GM12873 (cell line): ENCODE measurements around the gene SPRING1.
A peak's percentile ranks its signal among the peaks of the same experiment; 100 is the strongest.

Experiments used
- CTCF ChIP-seq: IDR thresholded peaks from 2 replicates; pipeline ENCODE4 v1.5.1; 2012; ENCODE audit warnings: low read depth, mild to moderate bottlenecking, moderate library complexity, low read length, control low read depth; ENCODE audit not compliant: insufficient read depth; ENCODE audit errors: missing control alignments

Gene SPRING1

DNA sequence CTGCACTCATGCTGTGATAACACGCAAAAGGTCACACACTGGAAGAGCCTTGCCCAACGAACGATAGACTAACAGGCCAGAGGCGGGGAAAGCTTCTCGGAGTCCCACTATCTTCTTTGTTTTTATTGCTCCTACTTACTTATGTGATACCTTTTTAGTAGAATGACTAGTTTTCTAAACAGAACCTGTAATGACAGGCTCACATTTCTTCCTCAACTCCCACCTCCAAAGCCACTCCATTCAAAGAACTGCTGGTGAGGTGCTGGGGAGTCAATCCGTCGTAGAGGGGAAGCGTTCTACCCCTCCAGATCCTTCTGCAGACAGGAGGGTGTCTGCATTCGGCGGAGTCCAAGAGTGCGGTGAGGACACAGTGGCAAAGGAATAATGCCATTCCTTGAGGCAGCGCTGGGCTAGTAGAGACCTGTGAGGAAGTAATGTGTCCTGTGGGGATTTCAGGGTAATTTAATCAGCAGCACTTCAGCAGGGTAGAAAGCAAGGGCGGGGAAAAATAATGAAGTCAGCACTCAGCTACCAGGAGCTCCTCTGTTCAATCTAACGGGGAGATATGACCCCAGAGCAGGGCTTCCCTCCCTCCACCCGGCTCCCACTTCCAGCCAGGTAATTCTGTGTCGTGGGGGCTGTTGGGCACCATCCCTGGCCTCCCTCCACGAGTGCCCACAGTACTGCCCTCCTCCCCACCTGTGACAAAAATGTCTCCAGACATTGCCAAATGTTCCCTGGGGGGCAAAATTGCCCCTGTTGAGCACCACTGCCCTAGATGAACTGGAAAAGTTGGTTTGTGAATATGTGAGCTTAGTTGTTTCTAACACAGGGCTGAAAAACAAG, 25.2 kb downstream of the SPRING1 start:
- TF ChIP-seq CTCF: no peak

DNA sequence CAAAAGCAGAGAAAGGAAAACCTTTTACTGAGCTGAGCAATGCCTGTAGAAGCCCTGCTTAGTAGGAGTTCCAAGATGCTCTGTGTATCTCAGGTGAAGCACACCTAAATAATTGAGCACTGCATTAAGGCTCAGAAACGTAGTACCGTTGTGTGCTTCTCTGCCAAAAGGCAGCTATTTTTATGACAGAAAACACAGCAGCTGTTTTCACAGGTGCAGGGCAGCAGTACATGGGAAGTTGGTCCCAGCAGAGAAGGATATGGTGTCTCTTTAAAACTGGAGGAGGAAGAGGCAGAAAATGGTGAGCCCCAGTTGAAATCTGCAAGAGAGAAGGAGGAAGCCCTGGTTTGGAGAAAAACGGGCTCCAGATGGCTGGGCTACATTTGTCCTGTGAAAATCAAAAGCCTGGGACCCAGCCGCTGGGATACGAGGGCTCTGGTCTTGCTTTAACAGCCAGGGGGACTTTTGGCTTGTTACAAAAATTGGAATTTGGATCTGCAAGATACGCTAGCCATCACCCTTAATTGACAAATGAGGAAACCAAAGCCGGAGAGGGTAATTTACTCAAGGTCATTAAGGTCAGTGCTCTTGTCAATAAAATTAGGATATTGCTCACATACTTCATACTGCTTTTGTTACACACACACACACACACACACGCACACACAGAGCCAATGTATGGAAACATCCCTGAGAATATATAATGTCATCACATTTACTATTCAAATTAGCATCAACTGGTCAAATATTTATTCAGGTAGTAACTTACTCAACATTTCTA, 27.3 kb downstream of the SPRING1 start:
- TF ChIP-seq CTCF: no peak

DNA sequence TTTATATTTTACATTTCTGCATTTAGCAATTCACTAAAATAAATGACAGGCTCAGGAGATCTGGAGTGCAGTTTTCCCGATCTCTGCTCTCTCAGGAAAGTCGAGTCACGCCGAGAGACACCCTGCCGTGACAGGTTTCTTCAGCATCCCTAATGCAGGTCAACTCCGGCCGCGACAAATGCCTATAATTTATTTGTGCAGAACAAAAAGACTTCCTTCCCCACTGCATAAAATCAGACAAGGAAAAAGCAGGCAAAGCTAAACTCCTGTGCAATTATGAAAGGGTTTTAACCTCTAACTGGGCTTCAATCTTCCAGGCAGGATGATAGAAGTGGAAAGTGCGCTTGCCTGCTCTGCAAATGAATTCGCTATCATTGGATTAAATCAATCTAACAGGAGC, 28.1 kb downstream of the SPRING1 start:
- no peak for TF ChIP-seq CTCF

GRCh38 chr12:116708826-116709756, 28.8 kb downstream of the SPRING1 start:
- peak; percentile 66 for TF ChIP-seq CTCF

GRCh38 chr12:116707751-116708150, 30.1 kb downstream of the SPRING1 start:
- no peak for TF ChIP-seq CTCF

- TF ChIP-seq CTCF: peak; percentile 92
These were observed 34.6 kb downstream of the SPRING1 start for GRCh38 chr12:116703214-116703795.
